ENCODE measurements around the gene DEDD.
A peak's percentile ranks its signal among the peaks of the same experiment; 100 is the strongest.

The DEDD gene

GRCh38 chr1:161176468-161177111 lies 44.1 kb upstream of the DEDD start:
- in situ Hi-C loops (cut with MboI; ENCODE audit: low pct_unique_long_range_greater_than_20kb, low sequenced_read_pairs, unreplicated experiment): loop anchor here (25.0 kb wide), 1 partner anchor 536 kb away; the partner anchor contains the start of genes FCRLA and FCRLB
- no peak for TF ChIP-seq CTCF (IDR thresholded peaks at IDR 0.05; ENCODE audit: extremely low read depth, insufficient read depth, missing control alignments)
- no peak for DNase-seq (ENCODE audit: low spot score)

DNA sequence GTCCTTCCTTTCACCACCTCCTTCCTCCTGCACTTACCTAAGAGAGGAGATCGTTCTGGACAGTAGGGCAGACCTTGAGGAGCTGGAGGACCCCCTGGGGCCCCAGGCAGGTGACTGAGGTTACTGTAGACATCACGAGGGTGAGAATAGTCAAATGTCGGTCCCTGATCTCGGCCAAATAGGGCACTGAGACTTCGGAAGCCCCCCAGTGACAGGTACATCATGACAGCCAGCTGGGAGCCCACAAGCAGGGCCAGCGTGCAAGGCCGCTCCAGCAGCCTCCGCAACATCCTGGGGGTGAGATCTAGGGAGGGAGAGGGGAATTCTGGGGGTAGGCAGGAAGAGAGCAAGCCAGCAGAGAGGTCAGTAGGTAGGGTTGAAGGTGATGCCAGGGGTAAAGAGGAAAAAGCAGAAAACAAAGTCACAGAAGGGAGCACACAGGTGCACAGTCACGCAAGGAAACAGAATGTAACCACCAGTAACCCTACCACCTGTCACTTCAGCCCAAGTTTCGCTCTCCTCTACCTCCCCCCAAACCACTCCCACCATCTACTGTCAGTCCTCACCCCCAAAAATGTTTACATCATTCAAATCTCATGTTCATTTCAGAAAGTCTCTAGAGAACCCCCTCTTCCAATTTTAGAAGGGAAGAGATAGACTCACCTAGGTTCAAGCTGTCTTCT lies 43.4 kb upstream of the DEDD start:
- in situ Hi-C loops (cut with MboI; ENCODE audit: low pct_unique_long_range_greater_than_20kb, low sequenced_read_pairs, unreplicated experiment): loop anchor here (25.0 kb wide), 1 partner anchor 536 kb away; the partner anchor contains the start of genes FCRLA and FCRLB
- peak; percentile 48 for DNase-seq (ENCODE audit: low spot score)
- TF ChIP-seq CTCF (IDR thresholded peaks at IDR 0.05; ENCODE audit: extremely low read depth, insufficient read depth, missing control alignments): no peak

- in situ Hi-C loops (cut with MboI; ENCODE audit: low pct_unique_long_range_greater_than_20kb, low sequenced_read_pairs, unreplicated experiment): loop anchor here (25.0 kb wide), 1 partner anchor 537 kb away; the partner anchor contains the start of genes FCRLA and FCRLB
- DNase-seq (ENCODE audit: low spot score): no peak
- no peak for TF ChIP-seq CTCF (IDR thresholded peaks at IDR 0.05; ENCODE audit: extremely low read depth, insufficient read depth, missing control alignments)
Observed at GRCh38 chr1:161174911-161175310, 42.4 kb upstream of the DEDD start.

DNA sequence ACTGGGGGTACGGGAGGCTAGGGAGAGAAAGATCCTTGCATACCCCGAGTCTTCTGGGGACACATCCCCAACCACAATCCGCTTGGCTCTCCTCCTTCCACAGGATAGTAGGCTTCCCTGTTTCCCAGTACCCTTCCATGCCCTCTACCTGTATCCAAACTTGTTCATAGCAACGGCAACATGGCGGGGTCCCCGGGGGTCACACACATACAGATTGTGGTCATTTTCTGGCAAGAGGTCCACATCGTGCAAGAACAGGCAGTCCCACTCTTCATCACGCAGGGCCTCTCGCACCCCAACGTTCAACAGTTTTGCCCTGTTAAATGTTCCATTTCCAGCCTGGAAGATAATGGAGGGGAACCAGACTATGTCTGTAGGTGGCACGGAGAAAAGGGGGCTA lies 41.2 kb upstream of the DEDD start:
- no peak for TF ChIP-seq CTCF (IDR thresholded peaks at IDR 0.05; ENCODE audit: extremely low read depth, insufficient read depth, missing control alignments)
- in situ Hi-C loops (cut with MboI; ENCODE audit: low pct_unique_long_range_greater_than_20kb, low sequenced_read_pairs, unreplicated experiment): no loop called here
- DNase-seq (ENCODE audit: low spot score): no peak

- DNase-seq (ENCODE audit: low spot score): no peak
- in situ Hi-C loops (cut with MboI; ENCODE audit: low pct_unique_long_range_greater_than_20kb, low sequenced_read_pairs, unreplicated experiment): no loop called here
- no peak for TF ChIP-seq CTCF (IDR thresholded peaks at IDR 0.05; ENCODE audit: extremely low read depth, insufficient read depth, missing control alignments)
Observed at GRCh38 chr1:161172776-161173376, 40.4 kb upstream of the DEDD start.

DNA sequence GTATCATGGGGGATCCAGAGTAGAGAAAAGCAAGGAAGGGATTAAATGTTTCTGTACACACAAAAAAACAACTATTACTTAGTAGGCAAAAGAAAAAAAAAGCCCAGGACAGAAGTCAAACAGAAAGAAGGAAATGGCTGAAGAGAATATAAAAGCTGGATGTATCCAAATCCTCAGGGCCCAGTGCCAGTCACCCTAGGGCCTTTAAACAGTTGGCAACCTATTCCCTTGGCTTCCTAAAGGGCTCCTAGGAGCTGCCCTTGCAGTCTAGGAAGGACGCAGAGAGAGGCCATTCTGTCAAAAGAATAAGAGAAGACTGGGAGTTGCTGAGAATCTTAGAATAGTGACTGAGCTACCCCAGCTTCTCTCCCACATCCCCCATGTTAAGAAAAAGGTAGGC lies 39.9 kb upstream of the DEDD start:
- no peak for DNase-seq (ENCODE audit: low spot score)
- in situ Hi-C loops (cut with MboI; ENCODE audit: low pct_unique_long_range_greater_than_20kb, low sequenced_read_pairs, unreplicated experiment): no loop called here
- no peak for TF ChIP-seq CTCF (IDR thresholded peaks at IDR 0.05; ENCODE audit: extremely low read depth, insufficient read depth, missing control alignments)
